ENCODE results near the gene AHSG.
A peak's percentile ranks its signal among the peaks of the same experiment; 100 is the strongest.

Gene AHSG

GRCh38 chr3:186587183-186587582, 25.7 kb upstream of the AHSG start:
- TF ChIP-seq GATA1 (IDR thresholded peaks at IDR 0.05; ENCODE audit: low read depth, low read length) (no peak), POLR2A (IDR thresholded peaks at IDR 0.05; ENCODE audit: low read length) (no peak)
- DNase-seq, result no peak

GRCh38 chr3:186588632-186589031, 24.2 kb upstream of the AHSG start:
- peak in 1 of 2 experiments; percentile 12 for DNase-seq
- no peak for TF ChIP-seq GATA1 (IDR thresholded peaks at IDR 0.05; ENCODE audit: low read depth, low read length)

DNA sequence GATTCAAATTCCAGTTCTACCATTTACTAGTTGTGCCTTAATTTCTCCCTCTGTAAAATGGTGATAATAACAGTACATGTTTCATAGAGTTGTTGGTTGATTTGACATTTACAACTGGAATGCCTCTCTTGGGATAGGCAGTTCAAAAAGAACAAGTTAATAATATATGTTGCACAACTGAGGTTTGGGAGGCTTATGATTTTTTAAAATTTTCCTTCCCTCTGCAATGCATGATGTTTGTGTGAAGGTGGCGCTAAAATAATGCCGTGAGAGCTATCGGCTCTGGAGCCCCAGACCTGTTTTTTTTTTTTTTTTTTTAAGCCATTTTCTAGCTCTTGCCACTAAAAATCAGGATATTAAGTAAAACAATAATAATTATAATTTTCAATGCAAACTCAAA, 23.7 kb upstream of the AHSG start:
- DNase-seq, result peak; percentile 22 to 23
- no peak for TF ChIP-seq GATA1 (IDR thresholded peaks at IDR 0.05; ENCODE audit: low read depth, low read length)

GRCh38 chr3:186589856-186590579, 22.8 kb upstream of the AHSG start:
- no peak for DNase-seq
- TF ChIP-seq GATA1 (IDR thresholded peaks at IDR 0.05; ENCODE audit: low read depth, low read length) (no peak), POLR2A (IDR thresholded peaks at IDR 0.05; ENCODE audit: low read length) (no peak)

- TF ChIP-seq POLR2A (IDR thresholded peaks at IDR 0.05; ENCODE audit: low read length), result no peak
- TF ChIP-seq GATA1 (IDR thresholded peaks at IDR 0.05; ENCODE audit: low read depth, low read length), result no peak
- DNase-seq, result no peak
Measured at GRCh38 chr3:186590580-186591295, 22.1 kb upstream of the AHSG start.

GRCh38 chr3:186592682-186593081, 20.2 kb upstream of the AHSG start:
- no peak for TF ChIP-seq GATA1 (IDR thresholded peaks at IDR 0.05; ENCODE audit: low read depth, low read length)
- TF ChIP-seq POLR2A (IDR thresholded peaks at IDR 0.05; ENCODE audit: low read length), result no peak
- DNase-seq, result no peak

- no peak for TF ChIP-seq POLR2A (IDR thresholded peaks at IDR 0.05; ENCODE audit: low read length)
- TF ChIP-seq GATA1 (IDR thresholded peaks at IDR 0.05; ENCODE audit: low read depth, low read length), result no peak
- DNase-seq, result no peak
Measured at GRCh38 chr3:186593862-186594261, 19.0 kb upstream of the AHSG start.

DNA sequence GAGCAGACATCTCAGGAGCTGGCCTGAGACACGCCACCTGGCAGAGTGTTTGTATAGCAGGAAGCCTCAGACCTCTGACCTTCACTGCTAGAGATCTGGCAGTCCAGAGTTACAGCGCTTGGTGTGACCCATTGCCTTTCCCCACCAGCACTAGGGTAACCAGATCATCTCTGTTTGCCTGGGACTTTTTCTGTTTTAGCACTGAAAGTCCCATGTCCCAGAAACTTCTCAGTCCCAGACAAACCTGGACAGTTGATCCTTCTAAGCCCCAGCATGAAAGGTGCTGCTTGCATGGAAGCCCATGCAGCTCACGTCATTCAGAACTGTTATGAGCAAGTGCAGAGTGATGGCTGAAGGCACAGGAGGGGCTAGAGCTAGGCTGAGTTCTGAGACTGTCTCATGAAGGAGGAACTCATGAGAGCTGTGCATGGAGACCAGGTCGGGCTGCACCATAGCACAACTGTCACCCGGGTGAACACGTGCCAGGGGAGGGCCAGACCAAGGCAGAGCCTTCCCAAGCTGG, 18.2 kb upstream of the AHSG start:
- TF ChIP-seq GATA1 (IDR thresholded peaks at IDR 0.05; ENCODE audit: low read depth, low read length) (no peak), POLR2A (IDR thresholded peaks at IDR 0.05; ENCODE audit: low read length) (no peak)
- DNase-seq, result no peak

GRCh38 chr3:186596568-186597287, 16.1 kb upstream of the AHSG start:
- DNase-seq, result peak in 1 of 2 experiments; percentile 31
- TF ChIP-seq POLR2A (IDR thresholded peaks at IDR 0.05; ENCODE audit: low read length) (no peak), GATA1 (IDR thresholded peaks at IDR 0.05; ENCODE audit: low read depth, low read length) (no peak)

DNA sequence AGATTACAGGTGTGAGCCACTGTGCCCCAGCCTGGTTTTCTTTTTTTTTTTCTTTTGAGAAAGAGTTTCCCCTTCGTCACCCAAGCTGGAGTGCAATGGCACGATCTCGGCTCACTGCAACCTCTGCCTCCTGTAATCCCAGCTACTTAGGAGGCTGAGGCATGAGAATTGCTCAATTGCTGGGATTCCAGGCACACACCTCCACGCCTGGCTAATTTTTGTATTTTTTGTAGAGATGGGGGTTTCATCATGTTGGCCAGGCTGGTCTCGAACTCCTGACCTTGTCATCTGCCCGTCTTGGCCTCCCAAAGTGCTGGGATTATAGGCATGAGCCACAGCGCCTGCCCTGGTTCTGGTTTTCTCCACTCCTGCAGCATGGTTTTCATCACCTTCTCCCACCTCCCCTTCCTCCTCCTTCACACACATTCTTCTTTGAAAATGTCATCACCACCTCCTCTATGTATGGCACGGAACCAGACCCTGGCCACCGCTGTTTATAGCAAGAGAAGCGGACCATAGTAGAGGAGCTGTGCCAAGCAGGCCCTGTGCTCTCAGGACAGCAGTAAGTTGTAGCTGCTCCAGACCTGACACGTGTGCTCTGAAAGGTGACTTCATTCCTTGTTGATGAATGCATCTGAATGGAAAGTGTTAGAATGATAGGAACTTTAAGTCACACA, 14.6 kb upstream of the AHSG start:
- TF ChIP-seq POLR2A (IDR thresholded peaks at IDR 0.05; ENCODE audit: low read length), result no peak
- TF ChIP-seq GATA1 (IDR thresholded peaks at IDR 0.05; ENCODE audit: low read depth, low read length), result no peak
- DNase-seq, result no peak

DNA sequence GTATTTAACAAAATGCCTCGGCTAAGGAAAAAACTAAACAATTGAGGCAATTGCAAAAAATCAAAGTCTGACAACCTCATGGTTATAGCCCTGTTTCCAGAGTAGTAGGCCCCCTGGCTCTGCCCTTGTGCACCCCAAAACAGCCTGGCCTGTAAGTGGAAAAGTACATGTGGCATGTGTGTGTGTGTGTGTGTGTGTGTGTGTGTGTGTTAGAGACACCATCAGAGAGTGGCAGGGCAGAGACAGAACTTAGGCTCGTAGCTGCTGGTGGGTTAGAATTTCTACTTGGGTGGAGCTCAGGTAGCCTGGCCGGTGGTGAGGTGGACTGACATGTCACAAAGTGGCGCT, 14.1 kb upstream of the AHSG start:
- no peak for TF ChIP-seq GATA1 (IDR thresholded peaks at IDR 0.05; ENCODE audit: low read depth, low read length)
- no peak for TF ChIP-seq POLR2A (IDR thresholded peaks at IDR 0.05; ENCODE audit: low read length)
- DNase-seq, result no peak

- no peak for DNase-seq
- no peak for TF ChIP-seq GATA1 (IDR thresholded peaks at IDR 0.05; ENCODE audit: low read depth, low read length)
- no peak for TF ChIP-seq POLR2A (IDR thresholded peaks at IDR 0.05; ENCODE audit: low read length)
Measured at GRCh38 chr3:186599142-186599784, 13.6 kb upstream of the AHSG start.

DNA sequence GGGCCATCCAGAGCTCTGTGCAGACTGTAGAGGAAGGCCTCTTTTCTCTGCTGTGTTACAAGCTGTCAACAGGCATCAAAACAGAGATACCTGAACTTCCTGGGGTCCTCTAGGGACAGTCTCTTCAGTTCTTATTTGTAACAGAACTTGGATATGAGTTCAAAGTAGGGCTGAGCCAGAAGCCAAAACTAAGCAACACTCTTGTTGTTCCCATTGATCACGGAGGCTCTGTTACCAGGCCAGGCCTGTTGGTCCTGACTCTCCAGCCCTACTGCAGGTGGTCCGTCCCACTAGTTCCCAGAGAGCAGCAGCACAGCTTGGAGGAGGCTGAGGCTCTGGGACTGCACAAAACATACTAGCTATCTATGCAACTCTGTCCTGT, 13.1 kb upstream of the AHSG start:
- TF ChIP-seq GATA1 (IDR thresholded peaks at IDR 0.05; ENCODE audit: low read depth, low read length) (no peak), POLR2A (IDR thresholded peaks at IDR 0.05; ENCODE audit: low read length) (no peak)
- no peak for DNase-seq
